DOHH2 (cell line): Measurements from ENCODE around the gene SYT1.
"Not testable (repeated sequence)": the region's sequence is repeated elsewhere in the genome, so short reads cannot be mapped to it uniquely, and the experiment has no call there.

Experiments
- H3F3A ChIP-seq: fragments of 200-600 bp; sonication (generic), shearing (Covaris generic); 2 replicates; pipeline ENCODE4 v1.6.0; 2016; ENCODE audit warnings: antibody characterized with exemption, mild to moderate bottlenecking; ENCODE audit not compliant: control insufficient read depth, insufficient read depth
- H3K27ac ChIP-seq: fragments of 200-600 bp; sonication (generic); 2 replicates; pipeline ENCODE4 v1.5.1; 2014; ENCODE audit warnings: low read depth, mild to moderate bottlenecking, low read length, moderate library complexity
- H3K27me3 ChIP-seq: fragments of 200-600 bp; sonication (generic); 2 replicates; pipeline ENCODE4 v1.6.1; 2014; ENCODE audit warnings: mild to moderate bottlenecking, low read length, mixed read lengths; ENCODE audit not compliant: control insufficient read depth
- H3K36me3 ChIP-seq: fragments of 200-600 bp; sonication (generic); 2 replicates; pipeline ENCODE4 v1.6.1; 2014; ENCODE audit warnings: mild to moderate bottlenecking, low read length, moderate library complexity, mixed read lengths; ENCODE audit not compliant: control insufficient read depth
- H3K4me1 ChIP-seq: fragments of 200-600 bp; sonication (generic); 2 replicates; pipeline ENCODE4 v1.6.1; 2014; ENCODE audit warnings: mild to moderate bottlenecking, low read length, mixed read lengths; ENCODE audit not compliant: control insufficient read depth
- H3K4me2 ChIP-seq: fragments of 200-600 bp; sonication (generic); 2 replicates; pipeline ENCODE4 v1.6.0; 2014; ENCODE audit warnings: mild to moderate bottlenecking, low read length, moderate library complexity
- H3K4me3 ChIP-seq: fragments of 200-600 bp; sonication (generic); 2 replicates; pipeline ENCODE4 v1.5.1; 2014; ENCODE audit warnings: mild to moderate bottlenecking, low read length, mixed read lengths
- H3K79me2 ChIP-seq: fragments of 200-600 bp; sonication (generic); 2 replicates; pipeline ENCODE4 v1.6.1; 2014; ENCODE audit warnings: mild to moderate bottlenecking, low read length, mixed read lengths; ENCODE audit not compliant: control insufficient read depth
- H3K9me2 ChIP-seq: fragments of 200-600 bp; sonication (generic); replicated peaks from 2 replicates; pipeline ENCODE4 v1.6.1; 2014; ENCODE audit warnings: mild to moderate bottlenecking, low read length, mixed read lengths; ENCODE audit not compliant: control insufficient read depth
- H3K9me3 ChIP-seq: fragments of 200-600 bp; sonication (generic); 2 replicates; pipeline ENCODE4 v1.6.1; 2014; ENCODE audit warnings: antibody characterized with exemption, low read length, mixed read lengths; ENCODE audit not compliant: control insufficient read depth, insufficient read depth
- H4K20me1 ChIP-seq: fragments of 200-600 bp; sonication (generic); 2 replicates; pipeline ENCODE4 v1.6.0; 2014; ENCODE audit warnings: low read depth, mild to moderate bottlenecking, antibody characterized with exemption, low read length, moderate library complexity; ENCODE audit not compliant: control insufficient read depth, insufficient read depth
- EZH2phosphoT487 ChIP-seq: fragments of 200-600 bp; sonication (generic); IDR thresholded peaks from 2 replicates; pipeline ENCODE4 v1.6.1; 2017; ENCODE audit warnings: borderline replicate concordance, mild to moderate bottlenecking, antibody characterized with exemption, low read length, moderate library complexity, mixed read lengths
- TF ChIP-seq, protein P1 (sequence below): fragments of 200-600 bp; sonication (generic); IDR thresholded peaks from one replicate; pipeline ENCODE4 v1.5.1; 2014; ENCODE audit warnings: antibody characterized with exemption, mild to moderate bottlenecking, low read depth, low read length; ENCODE audit not compliant: poor library complexity, severe bottlenecking

Gene SYT1

DNA sequence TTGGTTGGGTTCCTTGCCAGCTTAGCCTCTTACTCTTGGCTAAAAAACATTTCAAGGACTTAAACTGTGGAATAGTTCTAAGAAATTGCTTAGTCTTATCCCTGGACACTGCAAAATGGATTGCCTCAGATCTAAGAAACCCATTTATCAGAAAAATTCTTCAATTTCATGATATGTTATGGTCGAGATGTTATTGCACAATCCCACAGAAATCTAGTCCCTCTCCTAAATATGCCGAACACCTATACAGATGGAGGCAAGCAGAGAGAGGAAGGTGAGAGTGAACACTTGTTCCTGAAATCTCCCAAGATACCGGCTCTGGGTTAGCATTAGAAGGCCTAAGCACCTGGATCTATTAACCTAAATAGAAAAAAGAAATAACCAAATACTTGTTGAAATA, 559.0 kb downstream of the SYT1 start:
- H3K27ac ChIP-seq = no peak overlapping the region

GRCh38 chr12:79424109-79424721, 559.6 kb downstream of the SYT1 start:
- no peaks in the 10 kb centered on the region for H3K79me2 ChIP-seq
- no peaks in the 10 kb centered on the region for H3K36me3 ChIP-seq
- H3K4me3 ChIP-seq = no peak overlapping the region
- TF ChIP-seq, protein P1, sequence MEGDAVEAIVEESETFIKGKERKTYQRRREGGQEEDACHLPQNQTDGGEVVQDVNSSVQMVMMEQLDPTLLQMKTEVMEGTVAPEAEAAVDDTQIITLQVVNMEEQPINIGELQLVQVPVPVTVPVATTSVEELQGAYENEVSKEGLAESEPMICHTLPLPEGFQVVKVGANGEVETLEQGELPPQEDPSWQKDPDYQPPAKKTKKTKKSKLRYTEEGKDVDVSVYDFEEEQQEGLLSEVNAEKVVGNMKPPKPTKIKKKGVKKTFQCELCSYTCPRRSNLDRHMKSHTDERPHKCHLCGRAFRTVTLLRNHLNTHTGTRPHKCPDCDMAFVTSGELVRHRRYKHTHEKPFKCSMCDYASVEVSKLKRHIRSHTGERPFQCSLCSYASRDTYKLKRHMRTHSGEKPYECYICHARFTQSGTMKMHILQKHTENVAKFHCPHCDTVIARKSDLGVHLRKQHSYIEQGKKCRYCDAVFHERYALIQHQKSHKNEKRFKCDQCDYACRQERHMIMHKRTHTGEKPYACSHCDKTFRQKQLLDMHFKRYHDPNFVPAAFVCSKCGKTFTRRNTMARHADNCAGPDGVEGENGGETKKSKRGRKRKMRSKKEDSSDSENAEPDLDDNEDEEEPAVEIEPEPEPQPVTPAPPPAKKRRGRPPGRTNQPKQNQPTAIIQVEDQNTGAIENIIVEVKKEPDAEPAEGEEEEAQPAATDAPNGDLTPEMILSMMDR = no peak
- no peak for TF ChIP-seq EZH2phosphoT487
- H3K4me2 ChIP-seq = no peak overlapping the region
- no peaks in the 10 kb centered on the region for H3F3A ChIP-seq
- H4K20me1 ChIP-seq = no peaks in the 10 kb centered on the region
- no peaks in the 10 kb centered on the region for H3K9me3 ChIP-seq
- H3K27ac ChIP-seq = no peak overlapping the region
- no peaks in the 10 kb centered on the region for H3K4me1 ChIP-seq
- H3K9me2 ChIP-seq = no peaks in the 10 kb centered on the region
- H3K27me3 ChIP-seq = peaks cover 21% of the 10 kb centered on the region

More for the DNA sequence above, 559.0 kb downstream of the SYT1 start:
- Histone ChIP-seq H4K20me1 (no peaks in the 10 kb centered on the region), H3K9me3 (no peaks in the 10 kb centered on the region), H3K79me2 (no peaks in the 10 kb centered on the region), H3K4me1 (no peaks in the 10 kb centered on the region), H3K4me3 (no peak overlapping the region), H3K27me3 (peaks cover 22% of the 10 kb centered on the region), H3K36me3 (no peaks in the 10 kb centered on the region), H3K4me2 (no peak overlapping the region), H3K9me2 (no peaks in the 10 kb centered on the region), H3F3A (no peaks in the 10 kb centered on the region)
- TF ChIP-seq, protein P1 = no peak
- TF ChIP-seq EZH2phosphoT487 = no peak

- TF ChIP-seq EZH2phosphoT487 = no peak
- Histone ChIP-seq H3K27ac (no peak overlapping the region), H3K27me3 (peaks cover 21% of the 10 kb centered on the region), H3F3A (no peaks in the 10 kb centered on the region), H3K4me2 (no peak overlapping the region), H3K79me2 (no peaks in the 10 kb centered on the region), H4K20me1 (no peaks in the 10 kb centered on the region), H3K4me1 (no peaks in the 10 kb centered on the region), H3K9me2 (no peaks in the 10 kb centered on the region), H3K36me3 (no peaks in the 10 kb centered on the region), H3K4me3 (no peak overlapping the region), H3K9me3 (no peaks in the 10 kb centered on the region)
Observed at GRCh38 chr12:79426121-79426520, 561.5 kb downstream of the SYT1 start.

GRCh38 chr12:79426744-79427143, 562.2 kb downstream of the SYT1 start:
- peaks cover 18% of the 10 kb centered on the region for H3K27me3 ChIP-seq
- not testable (repeated sequence) for H3F3A ChIP-seq, H3K4me1 ChIP-seq, H3K4me3 ChIP-seq, H3K79me2 ChIP-seq, H3K36me3 ChIP-seq, H4K20me1 ChIP-seq, H3K9me3 ChIP-seq, H3K27ac ChIP-seq, H3K9me2 ChIP-seq, H3K4me2 ChIP-seq
